Measurements from ENCODE around the gene TLR9.

DNA sequence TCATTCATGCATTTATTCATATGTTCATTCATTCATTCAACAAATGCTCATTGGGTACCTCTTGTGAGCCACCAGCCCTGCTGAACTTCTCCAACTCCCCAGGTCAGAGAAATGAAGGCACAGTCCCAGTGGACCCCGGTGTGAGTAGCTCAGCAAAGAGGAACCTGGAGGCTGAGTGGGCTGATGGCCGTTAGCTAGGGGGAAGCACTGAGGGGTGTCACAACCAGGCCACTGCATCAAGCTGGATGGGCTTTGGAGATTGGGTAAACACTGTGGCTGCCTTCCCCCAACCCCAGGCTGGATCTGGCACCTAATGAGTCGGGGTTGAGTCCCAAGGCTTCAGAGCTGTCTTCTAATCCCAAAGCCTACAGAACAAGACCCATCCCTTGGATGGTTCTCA lies 39.6 kb downstream of the TLR9 start:
- TF ChIP-seq, protein P1, sequence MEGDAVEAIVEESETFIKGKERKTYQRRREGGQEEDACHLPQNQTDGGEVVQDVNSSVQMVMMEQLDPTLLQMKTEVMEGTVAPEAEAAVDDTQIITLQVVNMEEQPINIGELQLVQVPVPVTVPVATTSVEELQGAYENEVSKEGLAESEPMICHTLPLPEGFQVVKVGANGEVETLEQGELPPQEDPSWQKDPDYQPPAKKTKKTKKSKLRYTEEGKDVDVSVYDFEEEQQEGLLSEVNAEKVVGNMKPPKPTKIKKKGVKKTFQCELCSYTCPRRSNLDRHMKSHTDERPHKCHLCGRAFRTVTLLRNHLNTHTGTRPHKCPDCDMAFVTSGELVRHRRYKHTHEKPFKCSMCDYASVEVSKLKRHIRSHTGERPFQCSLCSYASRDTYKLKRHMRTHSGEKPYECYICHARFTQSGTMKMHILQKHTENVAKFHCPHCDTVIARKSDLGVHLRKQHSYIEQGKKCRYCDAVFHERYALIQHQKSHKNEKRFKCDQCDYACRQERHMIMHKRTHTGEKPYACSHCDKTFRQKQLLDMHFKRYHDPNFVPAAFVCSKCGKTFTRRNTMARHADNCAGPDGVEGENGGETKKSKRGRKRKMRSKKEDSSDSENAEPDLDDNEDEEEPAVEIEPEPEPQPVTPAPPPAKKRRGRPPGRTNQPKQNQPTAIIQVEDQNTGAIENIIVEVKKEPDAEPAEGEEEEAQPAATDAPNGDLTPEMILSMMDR (IDR thresholded peaks at IDR 0.05), result no peak
- TF ChIP-seq POLR2A (IDR thresholded peaks at IDR 0.05), result no peak

Measured in lower leg skin (tissue), 3 donors.